NCI-H2171 treated with DMSO at 0.1 percent for 48 hours (cell line): Measurements from ENCODE around the gene CCDC198.

Experiments used
- DNase-seq: peaks from one replicate; lab custom pipeline; 2025; lab: John Stamatoyannopoulos, UW

CCDC198 gene

DNA sequence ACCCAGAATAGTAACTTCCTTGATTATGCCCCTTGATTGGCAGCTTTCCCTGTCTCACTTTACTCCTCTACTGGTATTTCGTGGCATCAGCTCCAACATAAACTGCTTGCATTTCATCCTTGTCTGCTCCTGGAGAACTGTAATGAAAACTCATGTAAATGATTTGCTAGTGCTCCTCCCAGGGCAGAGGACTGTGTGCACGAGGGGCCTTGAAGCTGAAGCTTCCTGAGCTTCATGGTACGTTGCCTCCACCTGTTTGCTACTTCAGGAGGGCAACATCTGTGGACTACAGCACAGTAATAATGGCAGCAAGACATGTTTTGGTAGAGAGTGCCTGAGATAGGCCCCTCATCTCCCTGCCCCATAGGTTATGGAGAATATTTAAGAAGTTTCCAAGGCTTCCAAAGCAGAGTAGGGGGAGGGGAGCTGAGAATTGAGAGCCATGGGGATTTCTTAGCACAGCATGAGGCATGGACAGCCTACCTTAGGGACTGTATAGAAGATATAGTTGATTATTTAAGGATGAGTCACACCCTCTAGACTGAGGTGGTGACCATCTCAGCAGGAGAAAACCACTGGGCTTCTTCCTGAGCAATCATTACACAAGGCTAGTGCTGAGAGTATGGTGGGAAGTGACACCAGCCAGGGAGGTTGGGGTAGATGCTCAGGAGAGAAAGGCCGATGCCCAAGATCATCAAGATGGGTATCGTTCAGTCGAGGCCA is 29.5 kb downstream of the CCDC198 start:
- peak; percentile 9 for DNase-seq

GRCh38 chr14:57462551-57462950 is 31.1 kb downstream of the CCDC198 start:
- DNase-seq = no peak

- DNase-seq = no peak
Measured at GRCh38 chr14:57461777-57462320, 31.8 kb downstream of the CCDC198 start.

- DNase-seq = no peak
Measured at GRCh38 chr14:57435923-57436322, 57.7 kb downstream of the CCDC198 start.

- DNase-seq = no peak
Measured at GRCh38 chr14:57420986-57421385, 72.7 kb downstream of the CCDC198 start.

GRCh38 chr14:57420033-57420432 is 73.6 kb downstream of the CCDC198 start:
- no peak for DNase-seq
